RCC 7860 (cell line): Measurements from ENCODE around the gene KIAA1328.
"Not testable (repeated sequence)": the region's sequence is repeated elsewhere in the genome, so short reads cannot be mapped to it uniquely, and the experiment has no call there.

Experiments used
- DNase-seq: peaks from one replicate; pipeline ENCODE4 v3.0.0-alpha.2; 2015; ENCODE audit warnings: low spot score
- FAIRE-seq: peaks from 2 replicates; lab custom pipeline; 2012; peaks lifted over from hg19 to GRCh38; lab: Jason Lieb, UNC

Gene KIAA1328

DNA sequence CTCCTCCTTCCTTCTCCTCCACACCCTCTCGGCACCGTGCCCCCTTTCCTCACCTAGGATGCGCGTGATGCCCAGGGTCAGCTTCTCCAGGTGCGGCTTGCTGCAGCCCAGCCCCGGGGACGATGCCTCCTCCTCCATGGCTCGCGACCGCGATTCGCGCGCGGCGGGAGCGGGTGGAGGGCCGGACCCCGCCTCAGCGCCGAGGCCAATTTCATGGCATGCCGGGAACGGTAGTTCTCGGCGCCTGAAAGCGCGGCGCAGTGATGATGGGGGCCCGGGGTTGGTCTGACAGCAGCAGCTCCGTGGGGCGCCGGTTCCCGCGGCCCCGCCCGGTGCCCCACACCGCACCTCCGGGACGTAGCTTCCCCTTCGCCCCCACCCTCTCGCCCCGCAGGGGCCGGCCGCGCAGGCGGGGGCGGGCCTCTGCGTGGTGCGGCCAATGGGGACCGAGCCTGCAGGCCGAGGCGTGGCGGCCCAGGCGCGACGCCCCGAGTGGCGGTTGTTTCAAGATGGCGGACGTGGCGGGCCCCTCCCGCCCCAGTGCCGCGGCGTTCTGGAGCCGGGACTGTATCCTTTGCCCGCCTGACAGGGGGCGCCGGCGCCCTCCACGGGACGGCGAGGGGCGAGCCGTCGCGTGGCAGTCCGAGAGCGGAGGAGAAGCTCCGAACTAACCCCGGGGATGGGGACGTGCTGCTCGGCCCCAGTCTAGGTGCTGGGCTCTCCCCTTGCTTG, at the start of gene KIAA1328, which contains the start of gene TPGS2:
TSS of gene KIAA1328 (plus strand) at position 498 of the 732 bp plus-strand sequence. CDS start at position 510, 12 bp downstream.
TSS of gene TPGS2 (minus strand) at position 373 of the 732 bp plus-strand sequence. CDS start at position 138, 235 bp downstream.
- FAIRE-seq (no peak), DNase-seq (peak; percentile 67)

DNA sequence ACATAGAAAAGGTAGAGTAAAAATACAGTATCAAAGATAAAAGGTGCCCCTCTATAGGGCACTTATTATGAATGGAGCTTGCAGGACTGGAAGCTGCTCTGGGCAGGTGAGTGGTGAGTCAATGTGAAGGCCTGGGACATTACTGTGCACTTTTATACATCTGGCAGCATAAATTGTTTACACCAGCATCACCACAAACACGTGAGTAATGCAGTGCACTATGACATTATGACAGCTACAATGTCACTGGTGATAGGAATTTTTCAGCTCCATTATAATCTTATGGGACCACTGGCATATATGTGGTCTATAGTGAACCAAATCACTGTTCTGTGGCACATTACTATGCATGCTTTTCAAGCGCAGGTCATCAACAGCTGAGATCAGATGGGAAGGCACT, 48.2 kb upstream of the KIAA1328 start:
- FAIRE-seq, result no peak

DNA sequence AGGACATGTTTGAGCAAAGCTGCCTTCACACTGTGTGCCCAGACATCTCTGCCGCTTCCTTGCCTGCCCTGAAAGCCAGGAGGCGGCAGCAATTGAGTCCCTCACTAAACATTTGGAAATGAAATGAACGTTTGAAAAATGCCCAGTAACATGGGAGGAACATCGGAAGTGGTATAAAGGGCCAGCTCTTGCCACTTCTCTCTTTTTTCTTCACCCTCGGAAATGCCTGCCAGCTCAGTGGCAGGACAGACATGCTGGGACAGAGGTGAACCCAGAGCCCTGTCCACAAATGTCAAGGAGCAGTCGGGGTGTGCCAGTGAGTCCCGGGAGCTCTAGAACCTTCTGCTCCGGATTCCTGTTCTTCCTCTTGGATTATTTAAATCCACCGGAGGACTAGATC, 46.2 kb upstream of the KIAA1328 start:
- DNase-seq (no peak), FAIRE-seq (no peak)

More for the DNA sequence above, 48.2 kb upstream of the KIAA1328 start:
- DNase-seq, result no peak

DNA sequence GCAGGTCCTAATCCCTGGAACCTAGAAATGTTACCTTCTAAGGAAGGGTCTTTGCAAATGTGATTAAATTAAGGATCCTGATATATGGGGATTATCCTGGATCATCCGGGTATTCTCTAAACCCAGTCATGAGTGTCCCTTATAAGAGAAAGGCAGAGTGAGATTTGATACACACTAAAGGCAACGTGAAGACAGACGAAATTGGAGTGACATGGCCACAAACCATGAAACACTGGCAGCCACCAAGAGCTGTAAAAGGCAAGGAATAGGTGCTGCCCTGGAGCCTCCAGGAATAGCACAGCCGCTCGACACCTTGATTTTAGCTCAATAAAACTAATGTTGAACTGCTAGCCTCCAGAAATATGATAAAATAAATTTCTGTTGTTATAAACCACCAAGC, 45.1 kb upstream of the KIAA1328 start:
- FAIRE-seq (no peak), DNase-seq (no peak)

DNA sequence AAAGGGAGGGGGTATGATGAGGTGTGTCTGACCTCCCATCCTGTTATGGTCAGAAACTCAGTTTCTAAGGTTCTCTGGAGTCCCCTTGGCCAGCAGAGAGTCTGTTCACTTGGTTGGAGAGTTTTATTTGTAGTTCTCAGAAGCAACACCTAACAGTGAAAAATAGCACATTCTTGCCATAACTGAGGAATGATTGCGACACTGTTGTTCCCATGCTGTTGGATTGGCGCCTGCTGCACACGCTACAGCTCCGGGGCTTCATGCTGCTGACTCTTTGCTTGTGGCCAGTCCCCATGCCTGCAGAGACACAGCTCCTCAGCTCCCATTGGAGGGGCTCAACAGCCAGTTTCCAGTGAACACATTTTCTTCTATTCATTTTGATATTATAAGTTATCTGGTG, 42.2 kb upstream of the KIAA1328 start:
- DNase-seq, result peak; percentile 17
- no peak for FAIRE-seq

DNA sequence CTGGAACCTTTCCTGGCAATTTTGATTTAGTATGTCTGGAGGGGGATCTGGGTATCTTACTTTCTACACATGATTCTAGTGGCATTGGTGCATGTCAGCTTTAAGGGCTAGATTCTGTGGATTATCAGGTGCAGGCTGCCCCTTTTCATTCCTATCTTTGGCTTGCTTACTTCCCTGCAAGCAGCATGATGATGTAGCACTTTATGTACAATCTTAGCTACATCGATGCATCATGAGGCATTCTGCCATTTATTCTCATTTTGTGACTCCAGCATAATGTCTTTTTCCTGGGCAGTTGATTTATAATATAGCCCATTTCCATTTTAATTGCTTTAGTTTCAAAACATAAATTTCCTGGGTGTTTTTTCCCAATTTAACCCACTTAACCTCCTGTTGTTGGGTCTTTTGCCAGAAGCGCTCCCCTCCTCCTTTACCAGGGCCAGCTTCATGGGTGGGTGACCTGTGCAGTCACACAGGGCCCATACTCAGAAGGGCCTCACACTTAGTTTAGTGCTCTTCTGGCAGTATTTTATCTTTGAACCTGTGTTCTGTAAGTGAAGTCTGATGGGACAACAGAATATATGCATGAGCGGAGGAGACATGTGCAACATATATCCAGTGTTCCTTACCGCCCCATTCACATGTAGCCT, 36.2 kb upstream of the KIAA1328 start:
- FAIRE-seq, result no peak

DNA sequence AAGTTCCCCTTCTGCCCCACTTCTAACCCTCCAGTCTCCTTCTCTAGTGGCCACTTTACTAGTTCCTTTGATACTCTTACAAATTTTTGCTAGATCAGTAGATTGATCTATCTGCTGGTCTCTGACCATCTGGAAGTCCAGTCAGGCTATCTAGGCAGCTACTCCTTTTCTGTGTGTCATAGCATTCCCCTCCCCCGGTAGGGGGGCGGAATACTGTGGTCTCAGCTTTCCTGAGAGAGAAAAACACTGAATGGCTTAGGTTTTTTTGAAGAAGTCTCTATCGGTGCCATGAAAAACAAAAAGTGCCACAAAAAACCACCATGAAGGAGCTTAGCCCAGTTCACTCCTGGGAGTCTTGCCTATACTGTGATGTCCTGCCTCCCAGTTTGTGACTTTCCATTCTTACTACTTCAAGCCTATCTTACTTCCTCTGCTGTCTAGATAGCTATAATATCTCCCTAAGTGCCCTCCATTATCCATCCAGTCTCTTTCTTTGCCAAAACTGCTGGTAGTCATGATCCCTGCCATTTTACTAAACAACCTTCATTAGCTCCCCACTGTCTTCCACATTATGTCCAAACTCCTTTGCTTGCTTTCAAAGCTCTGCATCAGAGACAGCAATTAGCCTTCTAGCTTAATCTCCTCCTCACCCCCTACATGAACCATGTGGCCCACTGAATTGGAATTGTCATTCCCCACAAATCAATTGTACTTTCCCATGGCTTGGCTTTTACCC, 30.0 kb upstream of the KIAA1328 start:
- FAIRE-seq (no peak), DNase-seq (no peak)

More for the DNA sequence above, 36.2 kb upstream of the KIAA1328 start:
- DNase-seq, result no peak

DNA sequence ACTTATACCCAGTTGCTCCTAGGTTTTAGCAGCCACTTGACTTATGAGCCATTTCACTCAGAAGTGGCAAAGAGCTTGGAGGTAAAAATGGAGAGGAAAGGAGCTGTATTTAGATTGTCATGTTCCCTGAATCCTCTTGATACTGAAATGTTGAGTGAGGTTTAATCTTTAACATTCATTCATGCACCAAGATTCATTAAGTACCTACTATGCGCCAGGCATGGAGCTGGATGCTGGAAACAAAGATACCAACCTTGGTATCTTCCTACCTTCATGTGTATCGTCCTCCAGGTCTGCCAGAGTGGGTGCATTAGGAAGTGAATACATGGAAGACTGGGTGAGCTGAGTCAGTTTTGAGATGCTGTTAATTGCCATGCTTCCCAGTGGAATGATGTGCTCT, 23.8 kb upstream of the KIAA1328 start:
- DNase-seq (no peak), FAIRE-seq (no peak)

DNA sequence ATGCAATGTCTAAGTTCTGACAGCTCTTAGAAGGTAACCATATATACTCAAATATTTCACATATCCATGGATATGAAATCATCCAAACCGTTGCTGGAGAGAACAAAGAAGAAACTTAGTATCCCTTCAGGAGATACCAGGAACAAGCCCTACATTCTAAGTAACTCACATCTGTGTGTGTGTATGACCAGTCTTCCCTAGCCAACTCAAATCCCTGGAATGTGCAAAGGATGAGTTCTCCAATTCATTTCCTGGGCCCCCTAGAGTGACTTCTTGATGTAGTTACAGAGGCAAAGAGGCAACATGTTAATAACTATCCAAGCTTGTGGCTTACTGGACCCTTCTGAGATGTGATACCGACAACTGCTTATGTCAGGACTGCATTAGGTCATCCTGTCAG, 20.2 kb upstream of the KIAA1328 start:
- FAIRE-seq (no peak), DNase-seq (peak; percentile 12)

DNA sequence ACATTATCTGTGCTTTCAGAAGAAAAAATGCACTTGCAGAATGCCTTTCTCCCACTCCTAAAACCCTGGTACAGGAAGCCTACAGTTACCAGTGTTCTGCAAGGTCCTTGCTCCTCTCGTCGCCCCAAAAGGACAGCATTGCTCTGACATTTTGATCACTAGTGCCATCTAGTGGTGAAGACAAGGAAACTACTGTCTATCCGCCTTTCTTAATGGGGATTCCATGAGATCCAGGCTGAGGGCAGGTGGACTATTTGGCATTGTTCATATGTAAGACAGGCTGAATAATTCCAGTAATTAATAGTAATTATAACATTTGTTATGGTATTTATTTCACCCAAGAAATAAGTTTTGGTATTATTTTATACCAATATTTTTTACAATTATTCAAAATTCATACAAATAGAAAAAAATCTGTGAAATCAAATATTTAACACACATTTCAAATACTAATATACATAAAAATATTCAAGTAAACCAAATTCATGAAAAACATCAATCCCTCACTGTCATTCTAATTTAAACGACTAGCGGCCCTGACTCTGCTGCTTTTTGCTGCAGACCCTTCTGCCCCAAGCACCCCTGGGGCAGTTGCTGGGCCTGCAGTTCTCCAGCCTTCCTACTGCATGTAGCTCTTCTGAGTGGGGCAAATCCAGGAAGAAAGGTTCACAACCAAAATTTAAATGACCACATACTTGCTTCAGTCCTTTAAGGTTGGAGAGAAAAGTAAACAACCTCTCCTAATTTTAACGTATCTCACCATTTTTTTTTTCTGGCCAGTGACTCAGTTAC, 19.1 kb upstream of the KIAA1328 start:
- peak; percentile 59 for DNase-seq
- peak; percentile 46 for FAIRE-seq

DNA sequence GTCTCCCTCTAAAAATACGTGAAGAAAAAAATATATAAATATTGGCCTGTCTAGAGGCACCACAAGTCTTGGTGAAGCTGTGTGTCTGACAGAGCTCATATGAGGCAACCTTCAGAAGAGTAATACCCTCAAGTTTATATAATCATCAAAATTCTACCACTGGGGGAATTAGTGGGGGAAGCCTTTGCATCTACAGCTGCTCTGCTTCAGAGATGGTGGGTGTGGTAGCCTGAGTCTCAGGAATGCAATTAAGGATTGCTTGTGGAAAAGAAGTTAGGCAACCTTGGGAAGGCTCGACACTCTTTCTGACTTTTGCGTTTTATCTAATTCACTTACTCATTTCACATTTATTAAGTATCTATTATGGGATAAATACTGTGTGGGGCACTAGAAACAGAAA, 17.5 kb upstream of the KIAA1328 start:
- no peak for DNase-seq
- FAIRE-seq, result no peak

DNA sequence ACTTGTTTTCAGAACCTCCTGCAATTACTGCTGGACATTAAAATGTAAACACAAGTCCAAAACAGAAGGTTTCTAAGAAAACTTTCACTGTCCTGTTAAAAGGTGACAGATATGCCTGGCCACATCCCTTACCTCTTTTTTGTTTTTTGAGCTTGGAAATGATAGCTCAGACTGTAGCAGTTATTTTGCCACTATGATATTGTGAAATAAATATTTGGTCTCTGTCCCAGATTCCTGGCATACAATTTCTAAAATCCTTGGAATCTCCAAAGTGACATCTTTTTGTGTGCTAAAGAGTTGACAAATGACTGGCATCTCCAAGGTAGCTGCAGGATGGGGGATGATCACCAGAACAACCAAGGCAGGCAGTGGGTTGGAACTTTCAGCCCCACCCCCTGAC, 17.0 kb upstream of the KIAA1328 start:
- no peak for FAIRE-seq
- no peak for DNase-seq

DNA sequence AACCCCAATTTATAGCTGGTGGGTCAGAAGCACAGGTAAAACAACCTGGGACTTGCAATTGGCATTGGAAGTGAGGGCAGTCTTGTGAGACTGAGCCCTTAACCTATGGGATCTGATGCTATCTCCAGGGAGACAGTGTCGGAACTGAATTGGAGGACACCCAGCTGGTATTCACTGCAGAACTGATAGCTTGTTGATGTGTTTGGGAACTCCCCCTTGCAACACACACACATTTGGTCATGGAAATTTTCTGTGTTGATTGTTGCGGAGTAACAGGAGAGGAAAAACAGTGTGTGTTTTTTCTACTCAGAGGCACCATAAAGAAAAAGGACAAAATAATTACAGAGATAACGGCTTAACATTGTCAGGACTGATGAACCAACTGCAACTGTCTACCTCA, 16.2 kb upstream of the KIAA1328 start:
- DNase-seq (no peak), FAIRE-seq (no peak)

DNA sequence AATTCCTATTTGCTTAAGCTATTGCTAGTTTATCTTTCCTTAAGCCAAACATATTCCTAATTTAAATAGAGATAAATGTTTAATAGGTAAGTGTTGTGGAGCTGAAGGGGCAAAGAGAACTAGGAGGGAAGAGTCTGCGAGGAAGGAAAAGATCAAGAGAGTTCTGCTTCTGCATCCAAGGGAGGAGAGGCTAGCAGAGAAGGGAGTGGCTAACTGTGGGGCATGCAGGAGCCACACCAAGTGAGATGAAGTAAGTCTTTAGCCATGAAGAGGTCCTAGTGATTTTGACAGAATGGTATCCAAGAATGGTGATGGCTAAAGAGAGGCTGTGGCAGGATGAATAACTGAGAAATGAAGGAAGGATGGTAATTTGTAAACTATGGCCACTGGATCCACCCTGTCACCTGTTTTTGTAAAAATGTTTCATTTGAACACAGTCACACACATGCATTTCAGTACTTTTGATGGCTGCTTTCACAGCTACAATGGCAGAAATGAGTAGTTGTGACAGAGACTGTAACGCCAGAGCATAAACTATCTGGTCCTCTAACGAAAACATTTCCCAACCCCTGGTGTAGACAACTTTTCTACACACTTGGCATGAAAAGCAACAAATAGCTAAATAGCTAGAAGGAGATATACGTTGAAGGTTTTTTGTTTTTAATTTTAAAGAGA, 15.7 kb upstream of the KIAA1328 start:
- FAIRE-seq, result no peak
- no peak for DNase-seq

DNA sequence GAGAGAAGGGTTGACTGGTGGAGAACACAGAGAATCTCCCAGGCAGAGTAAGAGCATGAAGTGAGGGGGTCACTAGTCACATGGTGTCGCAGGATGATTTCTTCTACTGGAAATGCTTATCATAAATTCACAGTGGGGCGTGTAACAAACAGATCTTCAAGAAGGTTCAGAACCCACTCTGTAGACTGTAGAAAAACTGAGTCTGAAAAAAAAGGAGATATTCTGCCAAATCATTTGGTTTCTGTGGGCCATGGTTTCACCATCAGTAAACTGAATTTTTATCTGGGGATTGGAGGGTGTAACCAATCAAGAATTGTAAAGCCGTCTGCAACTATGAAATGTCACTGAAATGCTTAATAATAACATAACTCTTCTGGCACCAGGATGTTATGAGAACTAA, 15.1 kb upstream of the KIAA1328 start:
- no peak for DNase-seq
- FAIRE-seq, result no peak

DNA sequence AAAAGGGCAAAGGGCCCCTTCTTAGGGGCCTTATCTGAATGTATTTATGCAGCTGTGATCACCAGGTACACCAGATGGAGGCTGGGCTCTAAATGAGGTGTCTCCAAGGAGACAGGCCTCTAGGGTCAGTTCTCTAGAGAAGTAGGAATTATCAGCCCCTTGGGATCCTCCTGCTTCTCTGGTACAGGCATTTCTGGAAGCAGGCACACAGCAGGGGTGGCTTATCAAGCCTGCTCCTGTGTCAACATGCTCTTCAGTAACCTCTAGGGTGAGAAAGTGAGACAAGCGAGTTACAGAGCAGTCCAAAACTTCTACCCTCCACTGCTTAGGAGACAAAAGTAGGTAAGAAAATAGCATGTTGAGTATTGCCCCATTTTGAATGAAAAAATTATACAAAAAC, 13.9 kb upstream of the KIAA1328 start:
- FAIRE-seq, result no peak
- DNase-seq, result no peak

DNA sequence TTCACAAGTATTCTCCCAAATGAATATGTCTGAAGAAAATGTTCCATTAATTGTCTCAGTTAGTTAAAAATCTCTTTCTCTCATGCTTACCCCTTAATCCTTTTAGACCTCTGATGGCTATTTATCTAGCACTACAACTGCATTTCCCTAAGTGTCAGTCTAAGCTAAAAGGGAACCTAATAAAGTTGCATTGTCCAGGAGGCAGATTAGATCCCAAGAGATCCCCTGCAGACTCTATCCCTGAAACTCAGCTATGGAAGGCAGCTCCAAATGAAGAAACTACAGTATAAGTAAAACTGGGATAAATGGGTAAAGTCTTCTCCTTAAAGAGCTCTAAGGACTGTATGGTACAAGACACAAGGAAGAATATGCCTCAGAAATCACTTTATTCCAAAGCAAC, 12.8 kb upstream of the KIAA1328 start:
- not testable (repeated sequence) for DNase-seq, FAIRE-seq

DNA sequence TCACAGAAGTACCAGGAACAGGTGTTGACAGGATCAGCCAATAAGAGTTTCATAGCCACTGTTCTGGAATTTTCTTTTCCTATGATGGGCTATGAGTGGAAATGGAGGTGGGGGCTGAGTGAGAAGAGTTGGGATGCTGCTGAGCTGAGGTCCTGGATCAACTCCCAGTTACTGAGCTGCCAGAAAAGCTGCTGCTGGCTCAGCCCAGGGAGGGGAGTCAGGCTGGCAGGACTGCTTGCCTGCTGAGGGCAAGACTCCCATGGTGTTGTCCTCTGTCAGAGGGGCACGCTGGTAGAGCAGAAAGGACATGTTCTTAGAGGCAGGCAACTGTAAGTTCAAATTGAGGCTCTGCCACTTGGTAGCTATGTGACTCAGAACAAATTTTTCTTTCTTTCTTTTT, 11.9 kb upstream of the KIAA1328 start:
- DNase-seq (no peak), FAIRE-seq (no peak)

DNA sequence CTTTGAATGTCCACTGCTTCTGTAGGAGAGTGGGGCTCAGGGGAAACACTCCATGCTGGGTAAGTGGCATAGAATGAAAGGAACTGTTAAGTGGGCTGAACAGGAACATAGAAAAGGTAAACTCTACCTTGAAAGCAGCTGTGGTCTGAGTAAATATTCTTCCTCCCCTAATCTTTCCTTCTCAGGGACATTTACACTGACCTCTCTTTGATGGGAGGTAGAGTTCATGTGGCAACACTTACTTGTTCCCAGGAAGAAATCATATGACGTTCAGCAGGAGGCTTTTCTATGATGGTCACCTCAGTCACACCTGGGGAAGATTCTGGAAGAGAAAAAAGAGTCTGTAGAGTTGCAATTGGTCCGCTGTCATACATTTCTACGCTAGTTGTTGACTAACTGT, 10.3 kb upstream of the KIAA1328 start:
- FAIRE-seq (no peak), DNase-seq (no peak)

DNA sequence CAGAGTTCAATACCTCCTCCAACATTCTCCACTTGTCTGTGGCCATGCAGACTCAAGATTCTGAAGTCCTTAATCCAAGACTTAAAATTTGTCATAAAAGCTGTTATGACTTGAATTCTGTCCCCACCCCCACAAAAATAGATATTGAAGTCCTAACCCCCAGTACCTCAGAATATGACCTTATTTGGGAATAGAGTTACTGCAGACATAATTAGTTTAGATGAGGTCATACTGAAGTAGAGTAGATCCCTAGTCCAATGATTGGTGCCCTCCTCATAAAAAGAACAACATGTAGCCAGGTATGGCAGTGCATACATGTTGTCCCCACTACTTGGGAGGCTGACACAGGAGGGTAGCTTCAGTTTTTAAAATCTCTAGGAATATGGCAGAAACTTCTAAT, 9.3 kb upstream of the KIAA1328 start:
- FAIRE-seq, result no peak
- DNase-seq, result no peak
